Mesenchymal stem cell (in vitro differentiated cells and primary cell): ENCODE results near the gene BCR.
A peak's percentile ranks its signal among the peaks of the same experiment; 100 is the strongest.

Experiments used
- DNase-seq: peaks from one replicate; pipeline ENCODE4 v3.0.0-alpha.2; 2013
- H2AFZ ChIP-seq: one replicate; pipeline ENCODE4 v1.6.1; 2013; ENCODE audit warnings: low read depth, mild to moderate bottlenecking, control low read depth, inconsistent platforms, low read length, moderate library complexity
- H2AK5ac ChIP-seq: 2 replicates; pipeline ENCODE4 v1.6.1; 2013; ENCODE audit warnings: low read length, moderate library complexity, mild to moderate bottlenecking, inconsistent platforms; ENCODE audit not compliant: severe bottlenecking
- H2BK120ac ChIP-seq: one replicate; pipeline ENCODE4 v1.6.1; 2013; ENCODE audit warnings: low read depth, mild to moderate bottlenecking, inconsistent platforms, low read length, moderate library complexity
- H2BK12ac ChIP-seq, 2 experiments: one replicate each; pipeline ENCODE4 v1.6.1; 2013; ENCODE audit warnings: inconsistent platforms in 2 of 2, low read length in 2 of 2, mild to moderate bottlenecking in 2 of 2, moderate library complexity in 2 of 2, control low read depth in 1 of 2
- H2BK15ac ChIP-seq: one replicate; pipeline ENCODE4 v1.6.1; 2013; ENCODE audit warnings: mild to moderate bottlenecking, low read depth, inconsistent platforms; ENCODE audit not compliant: poor library complexity, severe bottlenecking
- H2BK5ac ChIP-seq: 2 replicates; pipeline ENCODE4 v1.6.1; 2013; ENCODE audit warnings: low read depth, mild to moderate bottlenecking, low read length, control low read depth, inconsistent platforms; ENCODE audit not compliant: poor library complexity, severe bottlenecking
- H3K14ac ChIP-seq, 2 experiments: one replicate each; pipeline ENCODE4 v1.6.1; 2013; ENCODE audit warnings: inconsistent platforms in 2 of 2, low read length in 2 of 2, control low read depth in 1 of 2, mild to moderate bottlenecking in 1 of 2, moderate library complexity in 1 of 2
- H3K18ac ChIP-seq, 2 experiments: one replicate each; pipeline ENCODE4 v1.6.1; 2013; ENCODE audit warnings: inconsistent platforms in 2 of 2, low read length in 2 of 2, control low read depth in 1 of 2, low read depth in 1 of 2, mild to moderate bottlenecking in 1 of 2
- H3K23ac ChIP-seq, 2 experiments: one replicate each; pipeline ENCODE4 v1.6.1; 2013; ENCODE audit warnings: inconsistent platforms in 2 of 2, low read length in 2 of 2, mild to moderate bottlenecking in 2 of 2, moderate library complexity in 2 of 2, control low read depth in 1 of 2
- H3K27ac ChIP-seq: 2 replicates; pipeline ENCODE4 v1.5.1; 2013; ENCODE audit warnings: mild to moderate bottlenecking, moderate library complexity, low read length, control low read depth, inconsistent platforms; ENCODE audit not compliant: poor library complexity, severe bottlenecking
- H3K27me3 ChIP-seq, 2 experiments: 2 replicates each; pipeline versions ENCODE4 v1.6.1 to v1.7.0; 2013; ENCODE audit warnings: low read length in 2 of 2, mild to moderate bottlenecking in 2 of 2, moderate library complexity in 2 of 2, control low read depth in 1 of 2, inconsistent platforms in 1 of 2; ENCODE audit not compliant: control insufficient read depth in 1 of 2, insufficient read depth in 1 of 2
- H3K36me3 ChIP-seq, 2 experiments: 2 replicates each; pipeline versions ENCODE4 v1.6.1 to v1.7.0; 2013; ENCODE audit warnings: low read length in 2 of 2, control low read depth in 1 of 2, inconsistent platforms in 1 of 2, low read depth in 1 of 2, mild to moderate bottlenecking in 1 of 2; ENCODE audit not compliant: insufficient read depth in 2 of 2, control insufficient read depth in 1 of 2
- H3K4ac ChIP-seq, 2 experiments: one replicate each; pipeline ENCODE4 v1.6.1; 2013; ENCODE audit warnings: inconsistent platforms in 2 of 2, low read length in 2 of 2, mild to moderate bottlenecking in 2 of 2, moderate library complexity in 2 of 2, control low read depth in 1 of 2, low read depth in 1 of 2
- H3K4me1 ChIP-seq: 2 replicates; pipeline ENCODE4 v1.6.1; 2013; ENCODE audit warnings: low read depth, low read length, control low read depth; ENCODE audit not compliant: control insufficient read depth, insufficient read depth
- H3K4me2 ChIP-seq: 2 replicates; pipeline ENCODE4 v1.6.1; 2013; ENCODE audit warnings: low read length, mild to moderate bottlenecking, inconsistent platforms; ENCODE audit not compliant: poor library complexity, severe bottlenecking
- H3K4me3 ChIP-seq, 2 experiments: 2 replicates each; pipeline versions ENCODE4 v1.5.1 to v1.7.0; 2013; ENCODE audit warnings: low read length in 2 of 2, mild to moderate bottlenecking in 2 of 2, control low read depth in 1 of 2, low read depth in 1 of 2; ENCODE audit not compliant: insufficient read depth in 1 of 2
- H3K79me1 ChIP-seq: replicated peaks from 2 replicates; pipeline ENCODE4 v1.6.1; 2013; ENCODE audit warnings: mild to moderate bottlenecking, control low read depth, low read length, inconsistent platforms; ENCODE audit not compliant: poor library complexity, severe bottlenecking
- H3K9ac ChIP-seq: 2 replicates; pipeline ENCODE4 v1.7.0; 2013; ENCODE audit warnings: mild to moderate bottlenecking, low read length, moderate library complexity
- H3K9me3 ChIP-seq: 2 replicates; pipeline ENCODE4 v1.7.0; 2013; ENCODE audit warnings: mild to moderate bottlenecking, low read length; ENCODE audit not compliant: control insufficient read depth
- H4K8ac ChIP-seq: one replicate; pipeline ENCODE4 v1.6.1; 2013; ENCODE audit warnings: inconsistent platforms, mild to moderate bottlenecking, low read length, moderate library complexity
- H4K91ac ChIP-seq: one replicate; pipeline ENCODE4 v1.6.1; 2013; ENCODE audit warnings: mild to moderate bottlenecking, low read length, inconsistent platforms
- WGBS: methylation state at CpG from one replicate; pipeline ENCODE4 v1.1.7; 2013; ENCODE audit warnings: mixed read lengths; 5-methylcytosine and 5-hydroxymethylcytosine counted together

Gene BCR

GRCh38 chr22:23224846-23225245 is 44.5 kb downstream of the BCR start:
- H3K79me1 ChIP-seq, result peaks cover 58% of the 10 kb centered on the region
- H3K9me3 ChIP-seq, result peaks cover 17% of the 10 kb centered on the region
- H2AK5ac ChIP-seq, result no peak overlapping the region
- H2BK120ac ChIP-seq, result no peak overlapping the region
- no peak overlapping the region for H2BK15ac ChIP-seq
- H3K4me1 ChIP-seq, result peaks cover 40% of the 10 kb centered on the region
- no peak overlapping the region for H4K91ac ChIP-seq
- no peak overlapping the region for H3K23ac ChIP-seq
- DNase-seq, result no peak
- no peak overlapping the region for H2BK5ac ChIP-seq
- H4K8ac ChIP-seq, result no peak overlapping the region
- no peaks in the 10 kb centered on the region for H3K27me3 ChIP-seq
- H2BK12ac ChIP-seq, result no peak overlapping the region
- no peak overlapping the region for H3K14ac ChIP-seq
- H3K4me2 ChIP-seq, result no peak overlapping the region
- no peak overlapping the region for H3K9ac ChIP-seq
- no peak overlapping the region for H3K18ac ChIP-seq
- H3K4me3 ChIP-seq, result no peak overlapping the region
- peaks cover 0 to 4% of the 10 kb centered on the region in 2 experiments for H3K36me3 ChIP-seq
- no peak overlapping the region for H2AFZ ChIP-seq
- WGBS, result 95% methylated on average over 7 of the region's 7 CpGs
- no peak overlapping the region for H3K27ac ChIP-seq
- H3K4ac ChIP-seq, result no peak overlapping the region

GRCh38 chr22:23225337-23225723 is 45.0 kb downstream of the BCR start:
- Histone ChIP-seq H3K18ac (no peak overlapping the region), H3K9ac (peak overlapping the region; percentile 37), H3K27me3 (no peaks in the 10 kb centered on the region), H2BK15ac (no peak overlapping the region), H3K4me2 (no peak overlapping the region), H2BK5ac (no peak overlapping the region), H4K8ac (no peak overlapping the region), H3K14ac (peak overlapping the region in 1 of 2 experiments; percentile 82), H3K4me3 (peak overlapping the region in 1 of 2 experiments; percentile 19), H2BK12ac (no peak overlapping the region), H3K27ac (no peak overlapping the region), H2BK120ac (no peak overlapping the region), H2AK5ac (peak overlapping the region; percentile 13), H3K4me1 (peaks cover 35% of the 10 kb centered on the region), H3K36me3 (peaks cover 0 to 4% of the 10 kb centered on the region in 2 experiments), H3K79me1 (peaks cover 59% of the 10 kb centered on the region), H3K23ac (no peak overlapping the region), H3K4ac (no peak overlapping the region), H3K9me3 (peaks cover 17% of the 10 kb centered on the region), H2AFZ (no peak overlapping the region), H4K91ac (no peak overlapping the region)
- WGBS, result 89% methylated on average over 9 of the region's 10 CpGs
- DNase-seq, result no peak

- Histone ChIP-seq H3K79me1 (peaks cover 58% of the 10 kb centered on the region), H3K27ac (no peak overlapping the region), H4K8ac (no peak overlapping the region), H2BK15ac (no peak overlapping the region), H2AFZ (no peak overlapping the region), H3K23ac (no peak overlapping the region), H2BK120ac (no peak overlapping the region), H3K4me3 (peak overlapping the region in 1 of 2 experiments; percentile 19), H3K14ac (no peak overlapping the region), H2BK12ac (no peak overlapping the region), H2AK5ac (peak overlapping the region; percentile 55), H3K4me2 (no peak overlapping the region), H3K18ac (no peak overlapping the region), H3K27me3 (no peaks in the 10 kb centered on the region), H3K4ac (no peak overlapping the region), H3K4me1 (peaks cover 30% of the 10 kb centered on the region), H3K36me3 (peaks cover 0 to 4% of the 10 kb centered on the region in 2 experiments), H3K9me3 (peaks cover 17% of the 10 kb centered on the region), H2BK5ac (no peak overlapping the region), H3K9ac (peak overlapping the region; percentile 37), H4K91ac (no peak overlapping the region)
- DNase-seq, result no peak
- 67% methylated on average over 6 of the region's 8 CpGs for WGBS
These were observed 45.6 kb downstream of the BCR start for GRCh38 chr22:23225724-23226496.

GRCh38 chr22:23226497-23226850 is 46.2 kb downstream of the BCR start:
- Histone ChIP-seq H3K27ac (no peak overlapping the region), H3K4me1 (peaks cover 27% of the 10 kb centered on the region), H3K4me2 (no peak overlapping the region), H3K4me3 (peak overlapping the region in 1 of 2 experiments; percentile 9), H2BK15ac (no peak overlapping the region), H3K4ac (no peak overlapping the region), H3K14ac (no peak overlapping the region), H3K27me3 (no peaks in the 10 kb centered on the region), H2BK12ac (no peak overlapping the region), H3K9me3 (peaks cover 17% of the 10 kb centered on the region), H4K8ac (no peak overlapping the region), H2BK120ac (no peak overlapping the region), H3K36me3 (peaks cover 0 to 4% of the 10 kb centered on the region in 2 experiments), H2BK5ac (no peak overlapping the region), H3K9ac (peak overlapping the region; percentile 37), H4K91ac (no peak overlapping the region), H2AFZ (no peak overlapping the region), H3K18ac (no peak overlapping the region), H3K79me1 (peaks cover 54% of the 10 kb centered on the region), H2AK5ac (peak overlapping the region; percentile 55), H3K23ac (no peak overlapping the region)
- DNase-seq, result no peak
